ENCODE data around the gene REEP1. TPM values are rescaled to one million over a fixed set of nuclear protein-coding genes. Genes with fewer than 3 reads are reported as not detected.

REEP1 gene
- total and polyA plus RNA-seq, 2 donors (not counting 1 experiment from before 2014, with no cell fraction given), result not detected

- H3K9me3 ChIP-seq (ENCODE audit: control extremely low read depth in 1 of 3, control insufficient read depth in 2 of 3, insufficient read depth in 1 of 3, low read length in 2 of 3), result no peaks in the 10 kb centered on the region
- no peaks in the 10 kb centered on the region for H3K4me1 ChIP-seq (ENCODE audit: control insufficient read depth in 2 of 2, insufficient read depth in 2 of 2, low read length in 2 of 2)
- intact Hi-C loops (cut with micrococcal nuclease), result no loop called here
- H3K4me3 ChIP-seq (ENCODE audit: control extremely low read depth in 1 of 5, extremely low read depth in 1 of 5, insufficient read depth in 1 of 5, low read depth in 2 of 5, low read length in 4 of 5), result no peak overlapping the region
- H3K27ac ChIP-seq (ENCODE audit: low read length in 2 of 2), result no peak overlapping the region
- ATAC-seq (ENCODE audit: low read depth) (no peak), DNase-seq (no peak)
- H4K20me1 ChIP-seq (ENCODE audit: control insufficient read depth, insufficient read depth, low read length, poor library complexity, severe bottlenecking), result no peaks in the 10 kb centered on the region
- ChIA-PET POLR2A (no interaction called here), CTCF (no interaction called here)
- TF ChIP-seq CTCF (IDR thresholded peaks at IDR 0.05), result no peak
- no peak for TF ChIP-seq EZH2 (IDR thresholded peaks at IDR 0.05; ENCODE audit: borderline replicate concordance, insufficient read depth, low read depth, low read length, poor library complexity, severe bottlenecking)
- Mint-ChIP-seq H3K4me3 (no peak overlapping the region), H3K9me3 (ENCODE audit: insufficient read depth) (no peaks in the 10 kb centered on the region), H3K27ac (no peak overlapping the region), H3K27me3 (peaks cover 34% of the 10 kb centered on the region), H3K4me1 (no peaks in the 10 kb centered on the region)
- WGBS (ENCODE audit: insufficient coverage), result 96% methylated on average over 3 of the region's 5 CpGs
- H3K4me2 ChIP-seq (replicated peaks; ENCODE audit: low read depth, low read length, poor library complexity, severe bottlenecking), result no peak overlapping the region
- peaks cover 0 to 24% (median 2%) of the 10 kb centered on the region in 4 experiments for H3K27me3 ChIP-seq (replicated peaks in 1 of 4; ENCODE audit: control extremely low read depth in 1 of 4, control insufficient read depth in 3 of 4, insufficient read depth in 4 of 4, low read length in 3 of 4)
- H2AFZ ChIP-seq (ENCODE audit: insufficient read depth, low read depth, low read length, poor library complexity, severe bottlenecking), result no peak overlapping the region
- H3K36me3 ChIP-seq (replicated peaks in 1 of 2; ENCODE audit: control extremely low read depth in 1 of 2, control insufficient read depth in 1 of 2, extremely low read depth in 1 of 2, insufficient read depth in 2 of 2, low read length in 1 of 2), result no peaks in the 10 kb centered on the region
- H3K9ac ChIP-seq (ENCODE audit: low read length), result no peak overlapping the region
- H3K79me2 ChIP-seq (ENCODE audit: control insufficient read depth, insufficient read depth, low read length), result no peaks in the 10 kb centered on the region
Measured at GRCh38 chr2:86290596-86291327, 46.7 kb downstream of the REEP1 start.

GRCh38 chr2:86286516-86286915, 50.9 kb downstream of the REEP1 start:
- WGBS (ENCODE audit: insufficient coverage), result 100% methylated on average over 3 of the region's 3 CpGs
- ChIA-PET CTCF (interaction anchor here (1.0 to 1.6 kb wide), 3 partner anchors 16 to 66 kb away, joined by 3 to 5 read pairs (median 3); no protein-coding TSS in a partner anchor), POLR2A (no interaction called here)
- ATAC-seq (ENCODE audit: low read depth) (no peak), DNase-seq (no peak)
- no peaks in the 10 kb centered on the region for H3K4me1 ChIP-seq (ENCODE audit: control insufficient read depth in 2 of 2, insufficient read depth in 2 of 2, low read length in 2 of 2)
- H3K27ac ChIP-seq (ENCODE audit: low read length in 2 of 2), result no peak overlapping the region
- H3K9me3 ChIP-seq (ENCODE audit: control extremely low read depth in 1 of 3, control insufficient read depth in 2 of 3, insufficient read depth in 1 of 3, low read length in 2 of 3), result no peaks in the 10 kb centered on the region
- H3K36me3 ChIP-seq (replicated peaks in 1 of 2; ENCODE audit: control extremely low read depth in 1 of 2, control insufficient read depth in 1 of 2, extremely low read depth in 1 of 2, insufficient read depth in 2 of 2, low read length in 1 of 2), result no peaks in the 10 kb centered on the region
- H3K4me1 Mint-ChIP-seq, result no peaks in the 10 kb centered on the region
- no peak overlapping the region for H3K4me2 ChIP-seq (replicated peaks; ENCODE audit: low read depth, low read length, poor library complexity, severe bottlenecking)
- intact Hi-C loops (cut with micrococcal nuclease), result no loop called here
- no peak overlapping the region for H3K4me3 ChIP-seq (ENCODE audit: control extremely low read depth in 1 of 5, extremely low read depth in 1 of 5, insufficient read depth in 1 of 5, low read depth in 2 of 5, low read length in 4 of 5)
- no peak overlapping the region for H3K4me3 Mint-ChIP-seq
- TF ChIP-seq CTCF (IDR thresholded peaks at IDR 0.05) (no peak), EZH2 (IDR thresholded peaks at IDR 0.05; ENCODE audit: borderline replicate concordance, insufficient read depth, low read depth, low read length, poor library complexity, severe bottlenecking) (no peak)
- H3K79me2 ChIP-seq (ENCODE audit: control insufficient read depth, insufficient read depth, low read length), result no peaks in the 10 kb centered on the region
- peaks cover 26% of the 10 kb centered on the region for H3K27me3 Mint-ChIP-seq
- no peak overlapping the region for H3K27ac Mint-ChIP-seq
- H3K9me3 Mint-ChIP-seq (ENCODE audit: insufficient read depth), result no peaks in the 10 kb centered on the region
- no peak overlapping the region for H3K9ac ChIP-seq (ENCODE audit: low read length)
- no peaks in the 10 kb centered on the region for H4K20me1 ChIP-seq (ENCODE audit: control insufficient read depth, insufficient read depth, low read length, poor library complexity, severe bottlenecking)
- H2AFZ ChIP-seq (ENCODE audit: insufficient read depth, low read depth, low read length, poor library complexity, severe bottlenecking), result no peak overlapping the region
- peaks cover 0 to 14% (median 0%) of the 10 kb centered on the region in 4 experiments for H3K27me3 ChIP-seq (replicated peaks in 1 of 4; ENCODE audit: control extremely low read depth in 1 of 4, control insufficient read depth in 3 of 4, insufficient read depth in 4 of 4, low read length in 3 of 4)

Measured in B cell (primary cell).